Measurements from ENCODE around the gene MME. TPM values are rescaled to one million over a fixed set of nuclear protein-coding genes. Genes with fewer than 3 reads are reported as not detected.

MME gene
- total and polyA plus RNA-seq, 2 of the 8 experiments (the other 6 are each of a cell fraction or from before 2014, with no cell fraction given), result 5.0 to 39.6 TPM

DNA sequence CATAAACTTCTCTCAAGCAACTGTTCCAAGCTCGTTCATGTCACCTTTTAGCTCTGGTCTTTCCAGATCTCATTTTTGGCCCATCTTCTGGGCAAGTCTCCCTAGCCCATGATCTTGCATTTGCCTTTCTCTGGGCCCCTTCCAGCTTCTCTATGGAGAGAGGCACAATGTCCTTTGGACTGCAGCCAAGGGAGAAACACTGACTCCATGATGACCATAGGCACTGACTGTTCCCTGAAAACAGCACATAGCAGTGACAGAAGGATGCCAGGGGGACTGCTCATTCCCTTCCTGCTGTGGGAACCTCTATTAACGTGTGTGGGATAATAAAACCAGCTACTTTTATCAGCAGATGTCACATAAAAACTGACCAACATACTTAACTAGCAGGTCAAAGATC, 153.1 kb downstream of the MME start:
- Histone ChIP-seq H3K27me3 (replicated peaks in 1 of 4; ENCODE audit: control insufficient read depth in 3 of 4, extremely low read depth in 1 of 4, insufficient read depth in 3 of 4, low read length in 3 of 4) (no peaks in the 10 kb centered on the region), H4K5ac (ENCODE audit: insufficient read length, low read depth, low read length) (no peak overlapping the region), H3K23me2 (ENCODE audit: low read depth, low read length) (no peaks in the 10 kb centered on the region), H3K56ac (replicated peaks; ENCODE audit: insufficient read length, low read depth, low read length) (no peak overlapping the region), H3K18ac (ENCODE audit: extremely low read depth, low read length) (no peak overlapping the region), H2AK5ac (ENCODE audit: low read depth, low read length) (no peak overlapping the region), H3K14ac (ENCODE audit: insufficient read length) (no peak overlapping the region), H4K91ac (replicated peaks; ENCODE audit: insufficient read length, low read length) (no peak overlapping the region), H2BK12ac (ENCODE audit: low read depth, low read length) (no peak overlapping the region), H3K79me1 (ENCODE audit: low read depth, low read length) (no peaks in the 10 kb centered on the region), H2BK5ac (ENCODE audit: low read depth, low read length) (no peak overlapping the region), H4K8ac (ENCODE audit: extremely low read depth, insufficient read depth, low read length) (no peak overlapping the region), H3K27ac (ENCODE audit: low read depth, low read length) (no peak overlapping the region), H2BK15ac (ENCODE audit: low read length) (no peak overlapping the region), H3K79me2 (ENCODE audit: control insufficient read depth in 1 of 2, insufficient read depth in 2 of 2, low read length in 2 of 2) (no peaks in the 10 kb centered on the region), H4K20me1 (replicated peaks in 1 of 2; ENCODE audit: control insufficient read depth in 1 of 2, insufficient read depth in 2 of 2, low read length in 2 of 2) (no peaks in the 10 kb centered on the region), H2BK20ac (ENCODE audit: low read length) (no peak overlapping the region), H3K4me3 (ENCODE audit: extremely low read depth in 1 of 4, insufficient read depth in 2 of 4, low read depth in 3 of 4, low read length in 4 of 4) (no peak overlapping the region), H3K36me3 (ENCODE audit: control insufficient read depth in 2 of 4, insufficient read depth in 4 of 4, low read length in 3 of 4) (no peaks in the 10 kb centered on the region; a peak in 1 of 8 replicates), H2BK120ac (replicated peaks; ENCODE audit: low read depth, low read length) (no peak overlapping the region), H3K4ac (replicated peaks; ENCODE audit: insufficient read length, low read depth, low read length) (no peak overlapping the region), H3K4me2 (ENCODE audit: insufficient read depth in 1 of 2, low read depth in 2 of 2, low read length in 2 of 2) (no peak overlapping the region), H3K9ac (replicated peaks in 1 of 4; ENCODE audit: extremely low read depth in 1 of 4, low read depth in 3 of 4, low read length in 3 of 4) (no peak overlapping the region), H3K9me3 (ENCODE audit: insufficient read depth in 2 of 2, low read depth in 1 of 2, low read length in 1 of 2) (no peaks in the 10 kb centered on the region), H3K4me1 (replicated peaks in 1 of 4; ENCODE audit: control insufficient read depth in 3 of 4, insufficient read depth in 4 of 4, low read length in 3 of 4) (no peaks in the 10 kb centered on the region), H2AFZ (ENCODE audit: low read length) (no peak overlapping the region), H3K23ac (ENCODE audit: insufficient read length) (no peak overlapping the region)
- no peak for DNase-seq (ENCODE audit: low read depth in 1 of 2, low spot score in 2 of 2)
- no peak for FAIRE-seq
- TF ChIP-seq, protein P1, sequence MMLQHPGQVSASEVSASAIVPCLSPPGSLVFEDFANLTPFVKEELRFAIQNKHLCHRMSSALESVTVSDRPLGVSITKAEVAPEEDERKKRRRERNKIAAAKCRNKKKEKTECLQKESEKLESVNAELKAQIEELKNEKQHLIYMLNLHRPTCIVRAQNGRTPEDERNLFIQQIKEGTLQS (IDR thresholded peaks at IDR 0.05; ENCODE audit: insufficient read depth, low read depth, low read length), result no peak
- TF ChIP-seq PHF8 (conservative IDR thresholded peaks at IDR 0.05; ENCODE audit: low read depth, low read length) (no peak), EGR1 (IDR thresholded peaks at IDR 0.05; ENCODE audit: borderline replicate concordance, low read depth, low read length) (no peak), SP2 (IDR thresholded peaks at IDR 0.05; ENCODE audit: low read length) (no peak), EZH2 (IDR thresholded peaks at IDR 0.05; ENCODE audit: low read depth, low read length, severe bottlenecking) (no peak), TAF1 (IDR thresholded peaks at IDR 0.05; ENCODE audit: low read depth, low read length) (no peak), GTF2F1 (IDR thresholded peaks at IDR 0.05; ENCODE audit: borderline replicate concordance, low read depth, low read length) (no peak), CEBPB (IDR thresholded peaks at IDR 0.05; ENCODE audit: low read depth, low read length) (no peak), KDM4A (IDR thresholded peaks at IDR 0.05; ENCODE audit: low read depth, low read length, severe bottlenecking) (no peak), ZNF274 (IDR thresholded peaks at IDR 0.05; ENCODE audit: borderline replicate concordance, extremely low read depth, low read length) (no peak), POU5F1 (IDR thresholded peaks at IDR 0.05; ENCODE audit: low read depth, low read length) (no peak), BRCA1 (IDR thresholded peaks at IDR 0.05; ENCODE audit: low read depth, low read length) (no peak), SP1 (IDR thresholded peaks at IDR 0.05; ENCODE audit: low read depth, low read length) (no peak)
- ChIA-PET POLR2A (ENCODE audit: partially characterized antibody) (no interaction called here), CTCF (ENCODE audit: partially characterized antibody) (interaction anchor here (0.6 to 0.8 kb wide), 2 partner anchors 8 to 89 kb away, joined by 3 read pairs; no protein-coding TSS in a partner anchor)
- 74% methylated on average over 2 of the region's 2 CpGs; no CpG with 5 or more reads in 1 of the 2 experiments for WGBS, 2 experiments (ENCODE audit: extremely low coverage in 1 of 2, insufficient coverage in 1 of 2, insufficient read length in 1 of 2, insufficient replicate concordance in 2 of 2, low coverage in 1 of 2, low lambda C conversion rate in 2 of 2, missing lambda C conversion rate in 1 of 2)

Data from H1 (cell line).